Peyer's patch (tissue), 4 donors: Measurements from ENCODE around the gene LATS1. TPM values are rescaled to one million over a fixed set of nuclear protein-coding genes. Genes with fewer than 3 reads are reported as not detected.
"Not testable (repeated sequence)": the region's sequence is repeated elsewhere in the genome, so short reads cannot be mapped to it uniquely, and the experiment has no call there.

ENCODE experiments used
- DNase-seq, 3 donors: peaks; one replicate each; pipeline ENCODE4 v3.0.0-alpha.2; 2017 to 2019
- H3K27ac ChIP-seq, 4 donors: fragments of 200-600 bp; sonication (generic); one replicate each; pipeline ENCODE4 v1.5.1; 2016 to 2019
- H3K27me3 ChIP-seq, 2 donors: fragments of 200-600 bp; sonication (generic); one replicate each; pipeline ENCODE4 v1.5.1; 2019
- H3K36me3 ChIP-seq, 3 donors: fragments of 200-600 bp; sonication (generic); one replicate each; pipeline ENCODE4 v1.5.1; 2016 to 2019
- H3K4me1 ChIP-seq, 4 donors: fragments of 200-600 bp; sonication (generic); one replicate each; pipeline ENCODE4 v1.5.1; 2016 to 2019
- H3K4me3 ChIP-seq, 4 donors: fragments of 200-600 bp; sonication (generic); 1 replicate in 3 of 4; 2 replicates in 1 of 4; pipeline ENCODE4 v1.5.1; 2016 to 2019; ENCODE audit warnings: mild to moderate bottlenecking in 1 of 4
- H3K9me3 ChIP-seq, 4 donors: fragments of 200-600 bp; sonication (generic); one replicate each; pipeline ENCODE4 v1.5.1; 2016 to 2019; ENCODE audit warnings: mild to moderate bottlenecking in 1 of 4
- POLR2A ChIP-seq, 2 donors: fragments of 450-650 bp; IDR thresholded peaks; one replicate each; pipeline ENCODE4 v1.5.1; 2017; ENCODE audit warnings: antibody characterized with exemption in 2 of 2, mild to moderate bottlenecking in 2 of 2, moderate library complexity in 2 of 2
- total RNA-seq, 4 donors: library from RNA; depleted of rRNA; stranded (reverse); fragments of >200 nt; gene quantifications; one replicate each; pipeline ENCODE4 v1.1.0, GENCODE V29; 2016
- TF ChIP-seq, protein P1 (sequence below), 6 experiments: fragments of 450-650 bp in 4 of 6; fragments of 200-600 bp in 2 of 6; sonication (generic) in 1 of 6; IDR thresholded peaks; one replicate each; pipeline ENCODE4 v1.5.1; 2017 to 2019; ENCODE audit warnings: antibody characterized with exemption in 6 of 6, mild to moderate bottlenecking in 3 of 6, moderate library complexity in 1 of 6

Gene LATS1
- total RNA-seq, 4 donors from 2014 or later = 21.8 to 38.8 (median 29.7) TPM

DNA sequence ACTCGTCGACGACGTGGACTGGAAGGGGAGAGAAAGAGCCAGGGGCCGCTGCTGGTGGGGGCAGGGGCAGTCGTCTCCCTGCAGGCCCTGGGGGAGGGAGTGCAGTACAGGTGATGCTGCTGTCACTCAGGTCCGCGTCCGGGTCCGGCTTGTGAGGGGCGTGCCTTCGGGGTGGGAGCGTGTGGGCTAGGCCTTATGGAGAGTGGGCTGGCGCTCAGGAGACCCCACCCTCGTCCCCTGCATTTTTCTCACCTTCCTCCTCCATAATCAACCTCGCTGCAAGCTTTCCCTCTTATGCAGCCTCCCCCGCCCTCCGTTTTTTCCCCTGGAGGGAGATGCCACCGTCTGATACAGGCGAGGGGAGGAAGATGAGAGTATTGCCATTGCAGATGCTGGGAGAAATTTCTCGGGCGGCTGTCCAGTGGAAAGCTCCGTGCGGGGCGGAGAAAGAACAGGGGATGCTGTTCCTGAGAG lies 32.3 kb upstream of the LATS1 start:
- peak in 2 of 3 donors; percentile 33 to 64 for DNase-seq
- H3K36me3 ChIP-seq = no peaks in the 10 kb centered on the region
- H3K4me1 ChIP-seq = peaks cover 0 to 25% (median 6%) of the 10 kb centered on the region in 4 donors
- no peaks in the 10 kb centered on the region for H3K9me3 ChIP-seq
- TF ChIP-seq, protein P1, sequence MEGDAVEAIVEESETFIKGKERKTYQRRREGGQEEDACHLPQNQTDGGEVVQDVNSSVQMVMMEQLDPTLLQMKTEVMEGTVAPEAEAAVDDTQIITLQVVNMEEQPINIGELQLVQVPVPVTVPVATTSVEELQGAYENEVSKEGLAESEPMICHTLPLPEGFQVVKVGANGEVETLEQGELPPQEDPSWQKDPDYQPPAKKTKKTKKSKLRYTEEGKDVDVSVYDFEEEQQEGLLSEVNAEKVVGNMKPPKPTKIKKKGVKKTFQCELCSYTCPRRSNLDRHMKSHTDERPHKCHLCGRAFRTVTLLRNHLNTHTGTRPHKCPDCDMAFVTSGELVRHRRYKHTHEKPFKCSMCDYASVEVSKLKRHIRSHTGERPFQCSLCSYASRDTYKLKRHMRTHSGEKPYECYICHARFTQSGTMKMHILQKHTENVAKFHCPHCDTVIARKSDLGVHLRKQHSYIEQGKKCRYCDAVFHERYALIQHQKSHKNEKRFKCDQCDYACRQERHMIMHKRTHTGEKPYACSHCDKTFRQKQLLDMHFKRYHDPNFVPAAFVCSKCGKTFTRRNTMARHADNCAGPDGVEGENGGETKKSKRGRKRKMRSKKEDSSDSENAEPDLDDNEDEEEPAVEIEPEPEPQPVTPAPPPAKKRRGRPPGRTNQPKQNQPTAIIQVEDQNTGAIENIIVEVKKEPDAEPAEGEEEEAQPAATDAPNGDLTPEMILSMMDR (IDR thresholded peaks at IDR 0.05) = no peak
- no peak for TF ChIP-seq POLR2A (IDR thresholded peaks at IDR 0.05)
- no peaks in the 10 kb centered on the region for H3K27me3 ChIP-seq
- H3K4me3 ChIP-seq = peak overlapping the region; percentile 68 to 92 (median 76)
- peak overlapping the region; percentile 90 to 96 (median 93) for H3K27ac ChIP-seq

- DNase-seq = peak; percentile 85 to 95 (median 93)
- peak; percentile 81 to 89 for TF ChIP-seq POLR2A (IDR thresholded peaks at IDR 0.05)
- TF ChIP-seq, protein P1 (IDR thresholded peaks at IDR 0.05) = peak in 1 of 6 experiments; percentile 9
- Histone ChIP-seq H3K27me3 (no peaks in the 10 kb centered on the region), H3K27ac (peak within 1 kb of the TSS; percentile 90 to 96 (median 93)), H3K36me3 (no peaks in the 10 kb centered on the region), H3K4me3 (peak within 1 kb of the TSS; percentile 68 to 92 (median 76)), H3K4me1 (peaks cover 0 to 30% (median 6%) of the 10 kb centered on the region in 4 donors), H3K9me3 (no peaks in the 10 kb centered on the region)
These were observed 31.8 kb upstream of the LATS1 start, which contains the start of gene PCMT1 for GRCh38 chr6:149749594-149750135. Gene PCMT1 (plus strand): TSS chr6:149749741. CDS start chr6:149749902, 161 bp downstream.

- not testable (repeated sequence) for DNase-seq, H3K27me3 ChIP-seq, H3K36me3 ChIP-seq, H3K9me3 ChIP-seq
- Histone ChIP-seq H3K27ac (peak overlapping the region; percentile 90 to 96 (median 93)), H3K4me1 (peaks cover 0 to 32% (median 6%) of the 10 kb centered on the region in 4 donors), H3K4me3 (peak overlapping the region; percentile 68 to 92 (median 76))
These were observed 31.2 kb upstream of the LATS1 start for GRCh38 chr6:149749082-149749593.

DNA sequence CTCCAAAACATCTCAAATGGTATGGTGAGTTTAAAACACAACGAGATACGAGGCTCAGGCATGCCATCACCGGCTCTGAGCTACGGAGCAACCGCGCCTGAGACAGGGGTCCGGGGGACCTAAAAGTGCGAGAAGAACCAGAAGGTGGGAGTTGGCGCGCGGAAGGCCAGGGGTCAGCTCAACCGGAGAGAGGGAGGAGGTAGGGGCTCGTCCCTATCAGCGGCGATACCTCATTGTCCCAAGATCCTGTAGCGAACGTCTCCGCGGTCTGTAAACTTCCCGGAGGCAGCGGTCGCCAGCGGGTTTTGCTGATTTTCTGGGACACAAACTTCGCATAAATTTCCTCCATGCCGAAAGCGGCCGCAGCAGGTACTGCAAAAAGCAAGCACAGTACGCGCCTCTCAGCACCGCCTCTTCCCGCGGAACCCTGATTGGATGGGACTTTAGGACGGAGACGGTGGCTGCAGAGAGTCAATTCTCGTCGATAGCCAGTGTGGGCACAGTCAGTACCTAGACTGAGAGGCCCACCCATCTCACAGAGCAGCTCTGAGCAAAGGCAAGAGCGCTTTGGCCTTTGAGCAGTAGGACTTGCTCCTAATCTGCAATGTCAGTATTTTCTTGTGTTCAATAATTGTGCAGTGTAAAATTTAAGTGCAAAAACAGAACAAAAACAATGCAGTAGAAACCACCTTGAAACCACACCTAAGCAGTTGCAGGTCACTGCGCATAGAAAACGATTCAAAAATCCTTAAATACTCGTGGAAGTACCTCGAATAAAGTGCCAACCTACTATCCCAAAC lies 28.4 kb upstream of the LATS1 start, which contains the start of gene NUP43:
Gene NUP43, minus strand, starts transcription at position 383 of the 800 bp plus-strand sequence. Its CDS starts 34 bp downstream, at position 349.
- Histone ChIP-seq H3K27ac (peak within 1 kb of the TSS; percentile 72 to 80 (median 76)), H3K27me3 (no peaks in the 10 kb centered on the region), H3K36me3 (peaks cover 0 to 22% (median 0%) of the 10 kb centered on the region in 3 donors), H3K4me3 (peak within 1 kb of the TSS; percentile 64 to 96 (median 72)), H3K4me1 (peaks cover 0 to 28% (median 6%) of the 10 kb centered on the region in 4 donors), H3K9me3 (no peaks in the 10 kb centered on the region)
- TF ChIP-seq, protein P1 (IDR thresholded peaks at IDR 0.05) = peak; percentile 49 to 83 (median 67)
- TF ChIP-seq POLR2A (IDR thresholded peaks at IDR 0.05) = peak in 1 of 2 donors; percentile 41
- DNase-seq = peak; percentile 89 to 97 (median 92)

DNA sequence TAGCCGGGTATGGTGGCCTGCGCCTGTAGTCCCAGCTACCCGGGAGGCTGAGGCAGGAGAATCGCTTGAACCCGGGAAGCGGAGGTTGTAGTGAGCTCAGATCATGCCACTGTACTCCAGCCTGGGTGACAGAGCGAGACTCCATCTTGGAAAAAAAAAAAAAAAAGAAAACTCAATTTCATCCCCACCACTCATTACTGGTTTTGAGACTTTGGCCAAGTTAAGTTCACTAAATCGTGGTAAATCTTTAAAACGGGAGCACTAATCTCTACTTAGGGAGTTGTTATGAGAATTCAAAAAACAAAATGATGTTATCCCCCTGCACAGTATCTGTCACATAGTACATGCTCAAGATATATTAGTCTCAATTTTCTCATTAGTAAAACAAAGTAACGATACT lies 27.4 kb upstream of the LATS1 start:
- H3K27ac ChIP-seq, H3K27me3 ChIP-seq, DNase-seq, H3K9me3 ChIP-seq: not testable (repeated sequence)
- H3K36me3 ChIP-seq = peaks cover 0 to 33% (median 0%) of the 10 kb centered on the region in 3 donors
- peaks cover 0 to 18% (median 5%) of the 10 kb centered on the region in 4 donors for H3K4me1 ChIP-seq
- H3K4me3 ChIP-seq = peak overlapping the region in 2 of 4 donors; percentile 77 to 96

DNA sequence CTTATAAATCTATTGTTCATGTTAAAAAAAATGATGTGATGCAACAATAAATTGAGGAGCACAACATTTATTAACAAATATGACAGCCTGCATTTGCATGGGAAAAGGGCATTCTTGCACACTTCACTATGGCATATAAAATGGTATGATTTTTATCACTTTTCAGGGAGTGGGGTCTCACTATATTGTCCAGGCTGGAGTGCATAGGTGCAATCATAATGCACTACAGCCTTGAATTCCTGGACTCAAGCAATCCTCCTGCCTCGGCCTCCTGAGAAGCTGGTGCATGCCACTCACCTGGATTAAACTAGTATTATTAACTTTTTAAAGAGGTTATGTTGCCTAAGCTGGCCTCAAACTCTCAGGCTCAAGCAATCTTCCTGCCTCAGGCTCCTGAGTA lies 17.0 kb upstream of the LATS1 start:
- H3K9me3 ChIP-seq = no peaks in the 10 kb centered on the region
- no peaks in the 10 kb centered on the region for H3K4me1 ChIP-seq
- DNase-seq = no peak
- H3K27ac ChIP-seq = no peak overlapping the region
- TF ChIP-seq, protein P1 (IDR thresholded peaks at IDR 0.05) = no peak
- TF ChIP-seq POLR2A (IDR thresholded peaks at IDR 0.05) = no peak
- peaks cover 0 to 83% (median 0%) of the 10 kb centered on the region in 3 donors for H3K36me3 ChIP-seq
- no peaks in the 10 kb centered on the region for H3K27me3 ChIP-seq
- no peak overlapping the region for H3K4me3 ChIP-seq
